ENCODE data around the gene RASL10A.

The RASL10A gene

GRCh38 chr22:29338398-29338797 lies 22.9 kb upstream of the RASL10A start:
- DNase-seq (ENCODE audit: low read depth in 2 of 2), result no peak

GRCh38 chr22:29337631-29338284 lies 22.3 kb upstream of the RASL10A start:
- DNase-seq (ENCODE audit: low read depth in 2 of 2), result no peak

DNA sequence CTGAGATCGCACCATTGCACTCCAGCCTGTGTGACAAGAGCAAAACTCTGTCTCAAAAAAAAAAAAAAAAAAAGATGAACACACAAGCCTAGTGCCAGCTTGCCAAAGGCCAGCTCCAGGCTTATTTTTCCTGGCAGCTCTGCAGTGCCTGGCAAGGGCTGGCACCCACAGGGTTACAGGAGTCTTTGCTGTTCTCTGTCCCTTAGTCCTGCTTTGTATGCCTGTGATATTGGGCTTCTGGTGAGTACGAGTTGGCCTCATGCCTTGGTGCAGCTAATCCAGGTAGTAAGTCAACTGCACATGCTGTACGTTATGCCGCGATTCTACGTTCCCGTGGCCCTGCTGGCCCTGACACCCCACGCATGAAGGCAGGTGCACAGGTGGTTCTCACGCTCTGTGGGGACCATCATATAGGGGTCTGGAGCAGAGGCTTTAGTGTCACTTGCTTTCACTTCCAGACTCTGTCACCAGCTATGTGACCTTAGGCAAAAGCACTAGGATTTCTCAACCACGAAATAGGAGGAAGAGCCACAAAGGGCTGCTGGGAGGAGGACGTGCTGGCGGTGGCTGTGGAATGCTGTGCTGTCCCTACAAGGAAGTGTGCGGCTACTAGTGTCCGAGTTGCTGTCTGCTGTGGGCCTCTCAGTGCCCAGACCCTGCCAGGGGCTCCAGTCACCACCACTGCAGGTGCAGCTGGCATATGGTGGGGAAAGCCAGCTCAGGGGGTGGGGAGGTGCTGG lies 21.4 kb upstream of the RASL10A start:
- no peak for DNase-seq (ENCODE audit: low read depth in 2 of 2)

DNA sequence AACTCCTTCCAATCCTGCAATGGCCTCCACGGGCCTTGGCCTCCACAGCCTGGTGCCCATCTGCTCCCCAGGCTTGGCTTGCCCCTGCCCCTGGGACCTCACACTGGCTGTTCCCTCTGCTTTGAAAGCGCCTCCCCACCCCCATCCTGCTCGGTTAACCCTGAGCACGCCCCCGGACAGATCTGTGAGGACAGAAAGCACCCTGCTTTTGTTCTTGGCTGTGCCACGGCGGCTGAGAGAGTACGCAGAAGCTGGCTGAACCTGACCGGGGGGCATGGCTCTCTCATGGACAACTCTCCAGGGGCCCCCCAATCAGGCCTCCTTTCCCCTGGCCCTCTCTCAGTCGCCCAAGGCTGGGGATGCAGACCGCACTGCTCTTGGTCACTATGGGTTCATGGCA lies 20.2 kb upstream of the RASL10A start:
- no peak for DNase-seq (ENCODE audit: low read depth in 2 of 2)

DNA sequence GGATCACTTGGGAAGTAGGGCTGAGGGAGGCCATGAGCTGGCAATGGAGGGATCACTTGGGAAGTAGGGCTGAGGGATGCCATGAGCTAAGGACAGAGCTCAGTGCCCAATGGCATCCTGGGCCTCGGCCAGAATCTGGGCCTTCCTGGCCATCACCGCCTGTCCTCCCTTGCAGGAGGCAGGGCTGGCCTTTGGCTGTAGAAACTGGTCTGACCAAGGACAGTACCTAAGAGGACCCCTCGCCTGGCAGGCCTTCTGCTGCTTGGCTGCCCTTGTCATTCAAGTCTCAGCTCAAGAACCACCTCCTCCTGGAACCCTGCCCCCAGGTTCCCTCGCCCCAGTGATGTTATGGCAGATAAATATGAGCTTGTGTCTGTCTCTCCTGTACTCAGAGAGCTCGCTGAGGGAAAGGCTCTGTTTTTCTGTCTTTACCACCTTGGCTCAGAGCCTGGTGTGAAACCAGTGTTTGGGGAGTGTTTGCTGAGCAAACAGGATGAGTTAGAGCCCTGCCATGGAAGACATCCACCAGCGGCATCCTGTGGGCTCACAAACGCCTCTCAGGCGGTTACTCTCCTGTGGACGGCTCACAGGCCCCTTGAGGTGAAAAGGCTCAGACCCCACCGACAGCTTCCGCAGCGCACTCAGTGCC lies 19.3 kb upstream of the RASL10A start:
- DNase-seq (ENCODE audit: low read depth in 2 of 2), result no peak

DNA sequence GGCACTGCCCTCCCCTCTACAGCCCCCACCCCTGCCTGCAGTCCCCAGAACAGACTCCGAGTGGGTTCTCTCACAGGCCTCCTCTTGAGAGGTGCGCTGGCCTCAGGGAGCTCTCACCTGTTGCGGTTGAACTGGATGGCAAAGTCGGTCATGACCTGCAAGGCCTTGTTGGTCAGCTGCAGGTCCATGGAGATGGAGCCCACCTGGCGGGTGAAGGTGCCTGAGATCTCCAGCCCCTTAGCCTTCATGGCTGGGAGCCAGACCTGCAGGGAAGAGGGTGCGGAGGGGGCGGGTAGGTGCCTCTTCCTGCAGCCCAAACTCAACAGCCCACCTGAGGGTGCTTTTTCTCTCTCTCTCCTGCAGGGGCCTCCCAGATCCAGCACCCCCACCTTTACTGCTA lies 18.7 kb upstream of the RASL10A start:
- no peak for DNase-seq (ENCODE audit: low read depth in 2 of 2)

- no peak for DNase-seq (ENCODE audit: low read depth in 2 of 2)
Measured at GRCh38 chr22:29332886-29333496, 17.5 kb upstream of the RASL10A start.

GRCh38 chr22:29331658-29332300 lies 16.3 kb upstream of the RASL10A start:
- no peak for DNase-seq (ENCODE audit: low read depth in 2 of 2)

DNA sequence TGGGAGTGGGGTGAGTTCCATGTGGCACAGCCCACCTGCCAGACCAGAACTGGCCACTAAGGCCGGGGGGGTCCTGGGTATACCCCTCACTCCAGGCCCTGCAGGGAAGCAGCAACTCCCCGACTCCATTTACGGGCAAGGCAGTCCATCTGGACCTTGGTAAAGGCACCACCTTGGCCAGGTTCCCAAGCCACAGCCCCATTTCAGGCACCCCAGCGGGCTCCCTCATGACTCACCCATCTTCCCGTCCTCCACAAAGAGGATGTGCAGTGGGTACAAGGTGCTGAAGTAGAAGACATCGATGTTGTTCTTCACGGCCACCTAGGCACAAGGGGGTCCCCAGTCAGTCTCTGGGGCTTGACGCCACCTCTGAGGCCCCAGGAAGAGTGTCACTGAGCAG lies 15.7 kb upstream of the RASL10A start:
- no peak for DNase-seq (ENCODE audit: low read depth in 2 of 2)

- no peak for DNase-seq (ENCODE audit: low read depth in 2 of 2)
Measured at GRCh38 chr22:29330753-29331152, 15.3 kb upstream of the RASL10A start.

DNA sequence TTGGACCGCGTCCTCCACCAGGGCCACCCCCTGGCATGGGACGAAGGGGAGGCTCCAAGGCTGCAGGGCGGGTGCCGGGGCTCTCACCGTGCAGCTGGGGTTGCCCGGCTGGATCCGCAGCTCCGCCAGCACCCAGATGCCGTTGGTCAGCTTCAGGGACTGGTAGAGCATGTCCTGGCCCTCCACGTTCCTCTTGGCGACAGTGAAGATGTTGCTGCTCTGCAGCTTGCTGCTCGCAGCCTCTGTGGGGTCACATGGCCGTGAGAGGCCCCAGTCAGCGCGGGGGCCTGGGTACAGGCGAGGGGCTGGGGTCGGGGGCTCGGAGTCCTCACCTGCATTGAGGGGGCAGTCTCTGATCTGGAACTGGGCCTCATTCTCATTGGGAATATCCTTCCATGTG lies 14.8 kb upstream of the RASL10A start:
- no peak for DNase-seq (ENCODE audit: low read depth in 2 of 2)

DNA sequence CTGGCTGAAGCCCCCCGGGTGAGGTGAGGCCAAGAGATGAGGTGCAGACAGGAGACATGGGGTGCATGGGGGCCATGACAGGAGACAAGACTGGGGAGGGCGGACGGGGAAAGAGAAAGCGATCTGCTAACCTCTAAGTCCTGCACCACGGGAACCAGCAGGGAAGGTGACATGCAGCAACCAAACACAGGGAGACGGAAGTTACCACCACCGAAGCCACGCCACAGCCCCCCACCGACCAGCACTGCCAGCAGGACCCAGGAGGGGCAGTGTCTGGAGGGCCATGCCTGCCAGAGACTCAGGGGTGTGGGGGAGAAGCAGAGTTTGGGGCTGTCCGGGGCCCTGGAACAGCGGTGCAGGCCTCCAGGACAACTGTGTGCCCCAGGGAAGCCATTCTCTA lies 14.1 kb upstream of the RASL10A start:
- DNase-seq (ENCODE audit: low read depth in 2 of 2), result no peak

DNA sequence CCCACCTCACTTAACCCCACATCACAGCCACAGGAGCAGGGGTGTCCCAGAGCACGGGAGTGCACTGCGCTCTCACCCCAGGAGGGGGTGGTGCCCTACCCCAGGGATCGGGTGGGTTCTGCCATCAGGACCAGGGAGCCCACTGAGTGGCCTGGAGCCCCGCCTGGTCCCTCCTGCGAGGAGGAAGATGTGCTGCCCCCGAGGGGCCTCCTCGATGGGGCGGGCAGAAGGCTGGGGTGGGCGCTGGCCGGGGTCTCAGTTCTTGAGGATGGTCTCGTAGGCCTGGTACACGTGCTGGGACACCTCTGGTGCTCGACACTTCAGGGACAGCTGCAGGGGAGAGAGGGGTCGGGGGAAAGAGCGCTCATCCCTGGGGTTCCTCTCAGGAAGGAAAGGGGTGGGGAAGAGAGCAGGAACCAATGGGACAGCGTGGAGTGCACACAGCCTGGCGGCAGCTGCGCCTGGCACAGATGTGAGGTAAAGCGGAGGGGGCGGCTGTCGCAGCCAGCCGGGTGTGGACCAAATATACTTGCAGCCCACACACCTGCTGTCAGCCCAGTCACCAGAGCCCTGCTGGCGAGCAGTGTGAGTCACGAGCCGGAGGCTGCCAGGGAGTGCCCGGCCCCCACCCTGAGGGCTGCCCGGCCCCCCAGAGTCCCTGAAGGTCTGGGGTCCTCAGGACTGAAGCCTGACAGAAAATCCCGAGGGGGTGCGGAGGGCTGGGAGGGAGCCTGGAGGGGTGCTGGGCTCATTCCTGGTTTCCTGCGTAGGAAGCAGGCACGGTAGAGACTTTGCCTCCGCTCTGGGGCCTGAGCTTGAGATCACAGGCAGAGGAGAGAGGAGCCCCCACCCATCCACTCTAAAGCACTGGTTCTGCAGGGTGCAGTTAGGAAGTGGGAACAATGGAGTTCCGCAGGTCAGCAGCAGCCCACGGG lies 13.3 kb upstream of the RASL10A start:
- no peak for DNase-seq (ENCODE audit: low read depth in 2 of 2)

- no peak for DNase-seq (ENCODE audit: low read depth in 2 of 2)
Measured at GRCh38 chr22:29328055-29328454, 12.6 kb upstream of the RASL10A start.

DNA sequence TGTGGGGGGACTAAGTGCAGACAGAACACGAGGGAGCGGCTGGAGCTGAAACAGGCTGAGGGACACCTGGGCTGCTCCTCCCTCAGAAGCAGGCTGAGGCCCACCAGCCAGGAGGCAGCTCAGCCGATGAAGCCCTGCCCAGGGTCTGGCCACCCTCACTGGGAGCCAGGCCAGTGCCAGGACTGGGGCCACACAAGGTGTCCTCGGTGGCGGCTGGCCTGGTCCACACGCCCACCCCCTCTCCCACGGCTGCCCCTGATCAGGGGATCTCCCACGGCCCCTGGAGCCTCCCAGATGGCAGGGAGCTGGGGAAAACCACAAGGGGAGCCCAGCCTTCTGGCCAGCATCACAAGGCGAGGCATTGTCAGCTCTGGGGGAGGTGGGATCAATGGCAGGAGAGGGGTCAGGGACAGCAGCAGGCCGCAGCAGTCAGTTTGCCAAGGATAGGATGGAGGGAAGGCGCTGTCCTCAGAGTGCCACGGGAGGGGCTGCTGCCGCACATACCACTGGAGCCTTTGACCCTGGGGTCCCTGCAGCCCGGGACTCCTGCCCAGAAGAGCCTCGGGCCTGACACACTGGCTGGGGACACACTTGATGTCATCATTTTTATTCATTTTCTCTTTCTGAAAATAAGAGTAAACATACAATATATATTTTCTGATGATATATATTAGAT lies 11.7 kb upstream of the RASL10A start:
- DNase-seq (ENCODE audit: low read depth in 2 of 2), result no peak

GRCh38 chr22:29326481-29326880 lies 11.0 kb upstream of the RASL10A start:
- no peak for DNase-seq (ENCODE audit: low read depth in 2 of 2)

DNA sequence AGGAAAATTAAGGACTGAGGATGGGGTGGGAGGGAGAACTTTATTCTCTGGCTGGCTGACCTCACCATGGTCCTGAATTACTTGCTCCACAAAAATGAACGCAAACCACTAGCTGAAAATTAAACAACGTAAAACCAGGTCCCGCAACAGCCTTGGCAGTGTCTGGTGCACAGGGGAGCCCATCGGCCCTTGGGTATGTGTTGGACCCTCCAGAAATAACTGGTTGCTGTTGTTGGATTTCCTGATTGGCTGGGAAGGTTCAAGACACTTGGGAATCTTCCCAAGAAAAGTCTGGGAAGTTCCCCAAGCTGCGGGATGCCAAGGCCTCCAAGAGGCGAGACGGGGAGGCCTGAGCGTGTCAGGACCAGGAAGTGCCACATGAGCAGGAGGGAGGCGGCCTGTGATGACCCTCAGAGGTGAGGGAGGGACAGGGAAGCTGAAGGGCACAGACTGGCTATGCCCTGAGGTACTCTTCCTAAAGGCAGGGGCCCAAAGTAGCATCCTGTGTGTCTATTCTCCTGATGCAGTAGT lies 10.4 kb upstream of the RASL10A start:
- no peak for DNase-seq (ENCODE audit: low read depth in 2 of 2)

DNA sequence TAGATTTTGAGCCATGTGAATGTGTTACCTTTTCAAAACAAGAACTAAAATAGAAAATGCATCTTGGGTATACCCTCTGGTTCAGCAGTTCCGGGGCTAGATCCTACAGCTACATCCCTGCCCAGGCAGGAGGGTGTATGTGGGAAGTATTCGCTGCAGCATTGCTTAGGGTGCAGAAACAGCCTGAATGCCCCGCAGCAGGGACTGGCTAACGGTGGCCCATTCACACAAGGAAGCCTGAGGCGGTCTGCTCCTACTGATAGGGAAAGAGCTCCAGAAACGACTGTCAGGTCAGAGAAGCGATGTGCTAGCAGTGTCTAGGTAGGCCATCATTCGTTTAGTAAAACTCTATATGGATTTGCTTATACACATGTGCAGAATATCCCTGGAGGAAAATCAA lies 9.9 kb upstream of the RASL10A start:
- DNase-seq (ENCODE audit: low read depth in 2 of 2), result no peak

- no peak for DNase-seq (ENCODE audit: low read depth in 2 of 2)
Measured at GRCh38 chr22:29323641-29324040, 8.1 kb upstream of the RASL10A start.

- DNase-seq (ENCODE audit: low read depth in 2 of 2), result no peak
Measured at GRCh38 chr22:29320546-29320945, 5.0 kb upstream of the RASL10A start.
